NCI-H82 (cell line): ENCODE measurements around the gene TLK1.
"Not testable (repeated sequence)": the region's sequence is repeated elsewhere in the genome, so short reads cannot be mapped to it uniquely, and the experiment has no call there.

Experiments
- DNase-seq: peaks from one replicate; lab custom pipeline; 2025; lab: John Stamatoyannopoulos, UW

The TLK1 gene

DNA sequence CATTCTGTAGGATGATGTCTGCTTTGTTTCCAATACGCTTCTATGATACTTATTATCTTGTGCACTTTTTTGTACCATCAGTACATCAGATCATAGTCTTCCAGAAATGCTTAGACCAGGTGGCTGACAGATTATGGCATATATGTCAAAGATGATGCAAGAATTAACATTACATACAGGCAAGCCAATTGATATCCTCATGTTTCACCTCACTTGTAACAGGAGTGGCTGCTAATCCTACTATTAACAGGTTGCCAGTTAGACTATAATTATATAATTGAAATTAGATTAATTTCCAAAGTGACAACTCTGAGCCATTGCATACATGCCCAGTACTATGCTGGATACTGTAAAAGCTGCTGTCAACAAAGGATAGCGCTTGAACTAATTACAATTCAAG is 77.2 kb downstream of the TLK1 start:
- DNase-seq: peak; percentile 95

DNA sequence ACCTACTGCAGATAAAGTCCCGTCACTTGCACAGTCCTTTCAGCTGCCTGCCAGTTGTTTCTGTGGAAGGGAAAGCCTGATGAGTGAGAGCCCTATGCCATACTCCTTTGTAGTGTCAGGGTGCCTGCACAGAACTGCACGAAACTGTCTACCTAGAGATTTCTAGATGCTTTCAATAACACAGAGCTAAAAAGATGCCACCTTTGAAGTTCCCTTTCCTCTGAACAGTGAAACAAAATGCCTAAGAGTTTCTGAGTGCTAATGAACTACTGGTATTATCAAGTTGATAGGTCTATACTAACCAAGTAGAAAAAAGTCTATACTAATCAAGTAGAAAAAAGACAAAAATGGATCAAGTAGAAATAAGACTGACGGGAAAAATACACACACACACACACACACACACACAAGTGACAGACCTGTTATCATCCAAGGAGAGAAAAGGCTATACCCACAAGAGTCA is 79.0 kb downstream of the TLK1 start:
- DNase-seq: peak; percentile 43

DNA sequence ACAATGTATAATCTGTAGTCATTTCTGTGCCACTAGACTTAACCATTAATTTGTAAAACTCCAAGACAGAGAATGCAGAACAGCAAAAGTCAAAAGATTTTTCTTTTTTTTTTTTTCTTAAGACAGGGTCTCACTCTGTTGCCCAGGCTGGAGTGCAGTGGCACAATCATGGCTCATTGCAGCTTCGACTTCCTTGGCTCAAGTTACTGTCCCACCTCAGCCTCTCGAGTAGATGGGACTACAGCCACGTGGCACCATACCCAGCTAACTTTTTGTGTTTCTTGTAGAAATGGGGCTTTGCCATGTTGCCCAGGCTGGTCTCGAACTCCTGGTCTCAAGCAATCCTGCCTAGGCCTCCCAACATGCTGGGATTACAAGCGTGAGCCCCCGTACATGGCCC is 80.1 kb downstream of the TLK1 start:
- DNase-seq: no peak

DNA sequence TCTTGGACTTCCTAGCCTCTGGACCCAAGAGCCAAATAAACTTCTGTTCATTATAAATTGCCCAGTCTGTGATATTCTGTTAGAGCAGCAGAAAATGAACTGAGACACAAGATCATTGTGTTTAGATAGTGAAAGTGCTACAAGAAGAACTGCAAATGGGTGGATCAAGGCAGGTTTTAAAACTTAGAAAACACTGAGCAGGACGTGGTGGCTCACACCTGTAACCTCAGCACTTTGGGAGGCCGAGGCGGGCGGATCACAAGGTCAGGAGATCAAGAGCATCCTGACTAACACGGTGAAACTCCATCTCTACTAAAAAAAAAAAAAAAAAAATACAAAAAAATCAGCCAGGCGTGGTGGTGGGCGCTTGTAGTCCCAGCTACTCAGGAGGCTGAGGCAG is 84.3 kb downstream of the TLK1 start:
- DNase-seq: not testable (repeated sequence)

DNA sequence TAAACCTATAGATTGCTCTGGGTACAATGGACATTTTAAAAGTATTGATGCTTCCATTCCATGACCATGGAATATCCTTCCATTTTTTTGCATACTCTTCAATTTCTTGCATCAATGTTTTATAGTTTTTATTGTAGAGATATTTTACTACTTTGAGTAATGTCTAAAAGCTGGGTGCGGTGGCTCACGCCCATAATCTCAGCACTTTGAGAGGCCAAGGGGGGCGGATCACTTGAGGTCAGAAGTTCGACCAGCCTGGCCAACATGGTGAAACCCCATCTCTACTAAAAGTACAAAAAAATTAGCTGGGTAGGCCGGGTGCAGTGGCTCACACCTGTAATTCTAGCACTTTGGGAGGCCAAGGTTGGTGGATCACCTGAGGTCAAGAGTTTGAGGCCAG is 88.5 kb downstream of the TLK1 start:
- no peak for DNase-seq

DNA sequence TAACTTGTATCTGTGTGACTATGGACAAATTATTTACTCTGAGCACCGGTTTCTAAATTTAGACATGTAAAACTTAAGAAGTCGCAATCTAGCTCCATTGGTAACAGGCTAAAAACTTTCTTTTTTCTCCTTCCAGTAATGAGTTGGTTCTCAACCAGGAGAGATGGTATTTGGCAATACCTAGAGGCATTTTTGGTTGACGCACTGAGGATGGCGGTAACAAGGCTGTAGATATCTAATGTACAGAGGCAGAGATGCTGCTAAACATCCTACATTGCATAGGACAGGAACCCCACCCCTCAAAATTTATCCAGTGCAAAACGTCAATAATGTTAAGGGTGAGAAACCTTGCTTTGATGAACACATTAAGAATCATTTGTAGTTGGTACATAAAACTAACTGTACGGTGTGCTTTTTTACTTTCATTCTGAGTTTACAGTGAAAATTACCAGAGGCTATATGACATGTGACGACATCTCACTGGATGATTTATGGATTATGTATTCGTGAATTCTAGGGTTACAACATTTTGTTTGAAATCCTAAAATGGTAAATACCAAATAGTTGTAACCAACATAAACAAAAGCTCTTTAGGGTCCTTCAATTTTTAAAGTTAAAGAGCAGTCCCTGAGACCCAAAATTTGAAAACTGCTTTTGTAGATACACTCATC is 91.3 kb downstream of the TLK1 start:
- no peak for DNase-seq

DNA sequence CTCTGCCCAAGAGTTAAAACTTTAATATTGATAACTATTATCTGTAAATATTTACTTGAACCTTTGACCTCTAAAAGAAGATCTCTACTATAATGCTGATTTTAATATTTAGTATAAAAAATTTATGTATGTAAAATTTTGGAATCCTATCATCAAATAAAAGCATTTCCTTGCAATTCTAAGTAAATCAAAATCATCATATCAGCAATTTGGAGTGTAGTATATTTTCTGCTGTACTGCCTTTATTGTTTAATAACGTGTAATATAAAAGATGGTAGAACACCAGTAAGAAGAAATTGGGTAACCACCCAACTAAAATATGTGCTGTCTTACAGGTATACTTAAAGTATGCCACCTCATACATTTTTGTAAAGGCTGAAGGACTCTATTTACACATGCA is 94.6 kb downstream of the TLK1 start:
- DNase-seq: no peak

DNA sequence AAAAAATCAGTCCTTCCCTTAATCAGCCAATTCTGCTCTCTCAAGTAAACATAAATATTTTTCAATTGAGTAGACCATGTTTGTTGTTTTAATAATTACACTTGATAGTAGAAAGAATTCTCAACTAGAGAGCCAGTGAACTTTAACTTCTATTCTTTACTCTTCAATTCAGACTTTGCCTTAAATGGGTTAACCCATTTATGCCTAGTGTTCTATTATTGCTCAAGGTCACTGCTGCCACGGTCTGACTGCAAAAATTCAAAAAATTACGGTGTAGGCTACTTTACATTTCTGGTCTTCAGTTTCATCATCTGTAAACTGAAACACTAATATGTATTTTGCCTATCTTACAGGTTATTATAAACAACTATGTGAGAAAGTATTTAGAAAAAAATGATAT is 103.1 kb downstream of the TLK1 start:
- DNase-seq: no peak

DNA sequence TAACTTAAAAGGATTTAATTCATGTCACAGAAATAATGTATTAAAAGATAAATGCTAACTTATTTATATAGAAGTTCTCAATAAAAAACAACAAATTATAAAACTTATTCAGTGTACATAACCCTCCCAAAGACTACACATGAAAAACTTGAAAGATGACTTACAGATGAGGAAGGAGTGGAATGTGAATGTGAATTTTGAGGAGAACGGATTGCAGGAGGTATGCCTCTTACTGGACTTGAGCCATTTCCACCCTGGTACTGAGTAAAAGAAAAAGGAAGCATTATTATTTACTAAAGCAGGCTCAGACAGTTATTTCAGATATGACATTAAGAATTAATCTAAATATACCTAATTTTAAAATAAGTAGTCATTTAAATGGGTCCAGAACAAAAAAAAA is 104.4 kb downstream of the TLK1 start:
- no peak for DNase-seq

DNA sequence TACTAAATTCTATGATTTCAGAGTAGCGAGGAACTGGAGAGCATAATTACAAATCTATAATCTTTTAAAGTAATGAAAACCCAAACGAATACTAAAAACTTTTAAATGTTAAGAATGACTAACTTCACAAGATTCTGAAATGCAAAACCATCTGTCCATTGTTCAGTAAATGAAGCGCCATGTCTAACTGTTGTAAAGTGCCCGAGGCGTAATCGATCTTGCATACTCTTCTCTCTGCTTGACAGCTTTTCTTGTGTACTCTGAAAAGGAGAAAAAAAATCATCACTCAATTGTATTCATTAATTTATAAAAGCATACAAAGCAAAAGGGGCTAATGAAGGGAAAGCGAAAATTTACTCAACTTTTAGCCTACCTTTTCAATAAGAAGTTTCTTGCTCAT is 111.0 kb downstream of the TLK1 start:
- no peak for DNase-seq

DNA sequence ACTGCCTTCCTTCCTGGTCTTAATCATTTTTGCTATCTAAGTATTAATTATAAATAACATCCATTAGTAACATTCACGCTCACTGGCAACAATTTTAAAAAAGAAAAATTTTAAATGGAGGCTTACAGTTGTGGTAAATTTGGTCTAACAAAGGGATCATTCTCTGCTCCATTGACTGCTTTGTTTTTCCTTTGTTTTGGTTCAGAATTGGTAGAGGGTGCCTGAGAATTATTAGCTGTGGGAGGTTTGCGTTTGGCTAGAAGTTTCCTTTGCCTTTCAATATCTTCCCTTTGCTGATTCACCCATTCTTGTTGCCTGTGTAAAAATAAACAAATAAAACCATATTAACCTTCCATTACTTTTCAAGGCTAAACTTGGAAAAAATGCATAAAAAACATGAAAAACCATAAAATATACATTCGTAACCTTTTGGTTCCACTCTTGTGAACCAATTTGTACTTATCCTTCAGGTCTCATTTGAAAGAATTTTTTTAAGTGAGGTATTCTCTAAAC is 114.6 kb downstream of the TLK1 start:
- DNase-seq: no peak

DNA sequence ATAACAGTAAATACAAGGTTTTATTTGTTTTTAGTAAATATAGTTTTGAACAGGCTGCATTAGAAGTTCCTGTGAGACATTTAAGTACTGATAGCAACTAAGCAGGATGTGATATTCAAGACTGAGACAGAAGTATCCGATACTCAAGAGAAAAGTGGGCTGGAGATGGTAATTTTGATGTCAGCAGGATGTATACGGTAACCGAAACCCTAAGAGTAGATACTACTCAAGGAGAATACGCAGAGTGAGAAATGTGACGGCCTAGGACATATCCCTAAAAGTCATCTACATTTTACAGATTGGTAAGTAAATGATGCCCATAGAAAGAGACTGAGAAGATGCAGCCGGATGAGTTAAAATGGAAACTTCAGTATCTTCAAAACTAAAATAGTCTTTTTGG is 116.3 kb downstream of the TLK1 start:
- DNase-seq: no peak

DNA sequence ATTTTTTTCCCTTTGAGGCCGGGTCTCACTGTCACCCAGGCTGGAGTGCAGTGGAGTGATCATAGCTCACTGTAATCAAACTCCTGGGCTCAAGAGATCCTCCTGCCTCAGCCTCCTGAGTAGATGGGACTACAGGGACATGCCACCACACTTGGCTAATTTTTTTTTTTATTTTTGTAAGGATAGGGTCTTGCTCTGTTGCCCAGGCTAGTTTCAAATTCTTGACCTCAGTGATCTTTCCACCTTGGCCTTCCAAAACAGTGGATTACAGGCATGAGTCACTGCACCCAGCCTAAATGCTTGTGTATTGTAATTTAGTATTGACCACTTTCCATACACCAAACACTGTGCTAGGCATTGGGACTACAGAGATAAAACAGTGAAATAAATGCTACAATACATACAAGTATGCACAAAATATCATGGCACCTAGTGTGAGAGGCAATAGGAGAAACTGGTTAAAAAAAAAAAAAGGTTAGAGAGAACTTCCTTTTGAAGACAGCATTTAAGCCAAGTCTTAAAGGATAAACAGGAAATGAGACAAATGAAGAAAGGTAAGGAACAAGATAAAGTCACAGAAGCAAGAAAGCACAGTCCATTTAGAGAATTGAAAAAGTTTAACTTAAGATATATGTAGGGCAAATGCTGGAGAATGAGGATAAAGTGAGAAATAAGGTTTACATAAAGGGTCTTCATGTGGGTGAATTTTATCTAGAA is 118.3 kb downstream of the TLK1 start:
- no peak for DNase-seq

DNA sequence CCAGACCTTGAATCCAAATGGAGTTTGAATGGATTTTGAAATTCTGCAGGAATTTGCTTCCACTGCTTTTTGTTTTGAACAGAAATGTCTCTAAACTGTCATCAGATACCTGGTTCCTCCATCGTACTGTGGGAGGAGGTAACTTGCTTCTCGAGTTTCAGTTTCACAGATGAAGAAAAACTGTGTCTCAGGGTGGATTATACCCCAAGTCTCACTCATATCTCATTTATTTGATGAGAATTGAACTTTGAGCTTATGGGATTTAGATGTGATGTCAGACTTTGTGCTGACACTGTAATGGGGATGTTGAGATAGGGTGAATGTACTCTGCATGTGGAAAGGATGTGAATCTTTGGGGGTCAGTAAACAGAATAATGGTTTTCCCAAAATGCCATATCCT is 124.2 kb downstream of the TLK1 start:
- DNase-seq: no peak

DNA sequence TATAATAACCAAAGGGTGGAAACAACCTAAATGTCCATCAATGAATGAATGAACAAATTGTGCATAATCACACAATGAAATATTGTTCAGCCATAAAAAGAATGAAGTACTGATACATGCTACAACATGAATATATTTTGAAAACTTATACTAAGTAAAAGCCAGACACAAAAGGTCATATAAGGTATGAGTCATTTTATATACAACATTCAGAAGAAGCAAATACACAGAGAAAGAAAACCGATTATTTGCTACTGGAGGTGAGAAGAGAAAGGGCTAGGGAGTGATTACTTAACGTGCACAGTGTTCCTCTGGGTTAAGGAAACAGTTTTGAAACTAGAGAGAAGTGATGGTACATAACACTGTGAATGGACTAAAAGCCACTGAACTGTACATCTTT is 126.4 kb downstream of the TLK1 start:
- DNase-seq: no peak

DNA sequence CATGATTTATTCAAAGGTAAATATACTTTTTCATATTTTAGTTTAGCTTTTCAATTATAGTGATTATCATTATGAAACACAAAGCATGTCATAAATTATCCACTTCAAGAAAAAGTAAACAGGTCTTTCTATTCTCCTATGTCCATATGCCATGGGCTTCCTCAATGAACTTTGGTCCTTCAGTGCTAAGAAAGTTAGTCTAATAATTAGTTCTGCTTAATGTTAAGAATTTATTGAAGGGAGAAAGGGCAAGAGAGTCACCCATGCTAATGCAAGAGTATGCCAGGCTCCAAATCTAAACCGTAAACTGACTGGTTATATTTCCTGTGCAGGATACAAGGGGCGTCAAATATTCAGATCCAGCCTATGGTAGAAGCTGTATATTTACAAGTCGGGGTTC is 135.5 kb downstream of the TLK1 start:
- no peak for DNase-seq

DNA sequence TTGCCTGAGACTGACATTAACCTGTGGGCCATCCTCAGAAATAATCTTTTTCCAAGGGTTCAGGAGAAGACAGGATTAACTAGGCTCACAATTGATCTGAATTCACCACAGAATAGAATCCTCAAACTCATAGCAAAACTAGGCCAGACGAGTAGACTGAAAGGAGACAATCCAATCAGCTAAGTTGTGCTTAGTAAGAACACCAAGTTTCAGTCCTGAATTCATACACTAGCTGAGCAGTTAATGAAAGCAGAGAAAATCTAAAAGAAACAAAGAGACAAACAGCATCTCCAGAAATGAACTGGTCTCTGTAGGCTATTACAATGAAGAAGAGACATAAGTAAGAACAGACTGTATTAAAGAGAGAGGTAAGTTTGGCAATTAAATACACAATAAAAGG is 142.2 kb downstream of the TLK1 start:
- peak; percentile 56 for DNase-seq

DNA sequence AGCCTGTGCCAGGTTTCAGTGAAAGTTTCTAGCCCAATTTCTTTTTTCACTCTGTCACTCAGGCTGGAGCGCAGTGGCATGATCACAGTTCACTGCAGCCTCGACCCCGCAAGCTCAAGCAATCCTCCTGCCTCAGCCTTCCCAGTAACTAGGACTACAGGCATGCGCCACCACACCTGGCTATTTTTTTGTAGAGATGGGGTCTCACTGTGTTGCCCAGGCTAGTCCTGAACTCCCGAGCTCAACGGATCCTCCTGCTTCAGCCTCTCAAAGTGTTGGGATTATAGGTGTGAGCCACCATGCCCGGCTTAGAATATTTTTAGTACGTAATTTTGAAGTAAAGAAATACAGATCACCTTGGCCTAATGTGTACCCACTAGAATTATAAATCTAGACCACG is 144.6 kb downstream of the TLK1 start:
- no peak for DNase-seq

DNA sequence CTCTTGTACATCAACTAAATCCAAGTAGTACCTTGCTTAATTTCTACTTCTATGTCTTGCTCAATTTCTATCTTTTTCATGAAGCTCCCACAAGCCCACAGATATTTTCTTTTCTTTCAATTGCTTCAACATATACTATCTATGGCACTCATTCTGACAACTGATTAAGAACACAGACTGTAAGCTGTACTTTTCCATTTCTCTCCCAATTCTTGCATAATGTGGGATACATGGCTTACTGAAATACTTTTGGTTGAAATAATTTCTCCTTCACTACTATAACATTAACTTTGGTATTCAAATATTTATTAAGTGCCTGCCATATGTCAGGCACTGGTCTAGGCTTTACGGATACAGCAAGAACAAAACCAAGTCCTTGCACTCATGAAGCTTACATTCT is 146.8 kb downstream of the TLK1 start:
- DNase-seq: no peak

DNA sequence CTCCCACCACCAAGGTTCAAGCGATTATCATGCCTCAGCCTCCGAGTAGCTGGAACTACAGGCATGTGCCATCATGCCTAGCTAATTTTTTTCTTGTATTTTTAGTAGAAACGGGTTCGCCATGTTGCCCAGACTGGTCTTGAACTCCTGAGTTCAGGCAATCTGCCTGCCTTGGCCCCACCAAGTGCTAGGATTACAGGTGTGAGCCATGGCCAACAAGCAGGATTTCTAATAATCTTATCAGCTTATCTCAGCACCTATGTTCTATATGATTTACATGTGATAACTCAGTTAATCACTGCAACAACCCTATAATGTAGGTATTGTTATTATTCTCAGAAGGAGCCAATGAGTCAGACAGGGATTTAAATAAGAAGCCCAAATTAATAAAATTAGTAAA is 151.3 kb downstream of the TLK1 start:
- peak; percentile 91 for DNase-seq

DNA sequence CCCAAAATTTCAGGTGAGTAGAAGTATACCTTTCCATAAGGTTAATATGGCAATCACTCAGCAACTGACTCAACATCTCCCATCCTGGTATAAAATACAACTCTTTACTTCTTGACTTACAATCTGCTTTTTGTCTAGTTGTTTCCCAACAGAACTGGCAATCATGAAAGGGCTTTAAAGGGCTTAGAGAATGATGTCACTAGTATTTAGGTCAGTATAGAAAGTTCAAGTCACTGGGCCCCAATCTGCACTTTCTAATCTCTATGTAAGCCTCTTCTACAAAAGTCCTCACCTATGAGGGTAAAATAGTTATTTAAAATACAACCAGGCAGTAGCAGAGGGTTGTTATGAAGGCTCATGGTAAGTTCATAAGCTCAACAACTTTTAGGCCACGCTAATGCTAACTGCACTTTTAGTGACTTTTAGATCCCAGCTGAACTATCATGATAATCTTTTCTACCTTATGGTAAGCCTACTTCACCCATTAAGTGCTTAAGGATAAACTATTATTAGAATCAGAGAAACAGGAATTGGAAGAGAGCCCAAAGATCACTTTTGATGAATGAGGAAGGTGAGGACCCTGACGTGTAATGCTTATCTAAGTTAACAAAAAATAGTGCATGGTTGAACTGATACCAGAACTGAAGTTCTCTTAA is 152.0 kb downstream of the TLK1 start:
- peak; percentile 95 for DNase-seq

DNA sequence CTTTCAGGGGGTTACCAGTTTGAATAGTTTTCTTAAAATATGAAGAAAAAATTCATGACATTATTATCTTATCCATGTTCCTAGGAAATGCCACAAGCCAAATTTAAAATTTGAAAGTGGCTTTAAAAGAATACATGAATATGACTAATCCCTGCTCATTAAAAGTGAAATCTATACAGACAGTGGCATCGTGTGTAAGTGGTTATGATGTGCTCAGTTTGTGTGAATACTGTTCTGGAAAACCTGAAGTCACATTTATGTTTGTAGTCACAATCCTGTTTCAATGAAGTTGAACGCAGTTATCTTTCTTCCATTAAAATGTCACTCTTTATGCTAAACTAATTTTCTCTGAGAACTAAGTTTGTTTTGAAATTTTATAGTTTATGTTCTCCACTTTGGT is 155.9 kb downstream of the TLK1 start:
- no peak for DNase-seq

DNA sequence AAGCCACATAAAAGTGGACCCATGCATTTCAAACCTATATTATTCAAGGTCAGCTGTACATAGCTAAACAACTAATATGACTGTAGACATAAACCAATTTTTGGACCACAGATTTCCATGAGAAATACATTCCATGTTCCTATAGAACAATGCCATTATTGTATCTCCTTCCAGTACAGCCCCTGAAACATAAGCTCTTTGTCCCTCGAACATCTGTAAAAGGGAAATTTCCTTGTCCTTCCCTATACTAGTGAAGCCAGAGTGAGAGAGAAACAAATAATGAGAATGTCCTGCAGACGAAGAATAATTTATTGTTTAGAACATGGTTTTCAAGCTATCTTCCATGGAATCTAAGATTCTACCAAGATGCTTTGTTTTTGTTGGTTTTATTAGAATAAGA is 156.3 kb downstream of the TLK1 start:
- no peak for DNase-seq
